MCF 10A (cell line): ENCODE results near the gene SLC9A8. TPM values are rescaled to one million over a fixed set of nuclear protein-coding genes. Genes with fewer than 3 reads are reported as not detected.

Experiments
- BruUV-seq: library from RNA; stranded (reverse); fragments of 400-500 nt; replicated peaks from 2 replicates; lab custom pipeline; 2021; lab: Mats Ljungman, UMichigan
- CTCF ChIA-PET: fragments of 300-600 bp; sonication (Branson Sonifier 250); formaldehyde crosslinking; extraction: SDS; loops from one replicate; lab custom pipeline; 2021; ENCODE audit warnings: antibody characterized with exemption, inconsistent platforms; lab: Yijun Ruan, JAX
- POLR2A ChIA-PET: fragments of 300-600, 350-650 bp; sonication (Branson Sonifier 250); formaldehyde crosslinking; extraction: SDS; loops from one replicate; lab custom pipeline; 2020; ENCODE audit warnings: antibody characterized with exemption, inconsistent platforms; lab: Yijun Ruan, JAX
- DNase-seq: peaks from one replicate; pipeline ENCODE4 v3.0.0-alpha.2; 2018; ENCODE audit not compliant: unreplicated experiment
- H3K27ac Mint-ChIP-seq: one replicate; pipeline ENCODE4 v1.8.0; 2022; ENCODE audit warnings: mild to moderate bottlenecking, low read depth, mixed read lengths; ENCODE audit not compliant: unreplicated experiment
- H3K27me3 Mint-ChIP-seq: one replicate; pipeline ENCODE4 v1.8.0; 2022; ENCODE audit warnings: mixed read lengths; ENCODE audit not compliant: insufficient read depth, unreplicated experiment
- H3K36me3 Mint-ChIP-seq: one replicate; pipeline ENCODE4 v1.8.0; 2022; ENCODE audit warnings: mild to moderate bottlenecking, moderate library complexity, mixed read lengths; ENCODE audit not compliant: insufficient read depth, unreplicated experiment
- H3K4me1 Mint-ChIP-seq: one replicate; pipeline ENCODE4 v1.8.0; 2022; ENCODE audit warnings: mixed read lengths; ENCODE audit not compliant: insufficient read depth, unreplicated experiment
- H3K4me3 Mint-ChIP-seq: one replicate; pipeline ENCODE4 v1.8.0; 2022; ENCODE audit warnings: mild to moderate bottlenecking, moderate library complexity, mixed read lengths; ENCODE audit not compliant: unreplicated experiment
- H3K9me3 Mint-ChIP-seq: one replicate; pipeline ENCODE4 v1.8.0; 2022; ENCODE audit warnings: mixed read lengths; ENCODE audit not compliant: unreplicated experiment
- CTCF ChIP-seq: fragments of 200-600 bp; IDR thresholded peaks from one replicate; pipeline ENCODE4 v1.8.0; 2022; ENCODE audit warnings: antibody characterized with exemption, mild to moderate bottlenecking; ENCODE audit not compliant: unreplicated experiment
- intact Hi-C: fragments of 100-400 bp; cut with micrococcal nuclease; formaldehyde crosslinking; loops from 2 replicates; pipeline ENCODE4 v1.14.1; 2022
- total RNA-seq: library from RNA; stranded (reverse); gene quantifications from 2 replicates; pipeline ENCODE4 v1.2.3, GENCODE V29; 2022

Gene SLC9A8
- total RNA-seq, 1 experiment from 2014 or later, result 14.6 TPM

GRCh38 chr20:49888212-49889000 lies 75.8 kb downstream of the SLC9A8 start:
- Mint-ChIP-seq H3K4me1 (peaks cover 7% of the 10 kb centered on the region), H3K9me3 (no peaks in the 10 kb centered on the region), H3K36me3 (peaks cover 35% of the 10 kb centered on the region), H3K27me3 (no peaks in the 10 kb centered on the region), H3K27ac (no peak overlapping the region), H3K4me3 (no peak overlapping the region)
- DNase-seq, result peak; percentile 54
- no TSS peak for BruUV-seq
- ChIA-PET POLR2A (no interaction called here), CTCF (interaction anchor here (0.5 to 3.7 kb wide), 22 partner anchors 8 to 582 kb away, joined by 3 to 20 read pairs (median 5); no protein-coding TSS in a partner anchor)
- intact Hi-C loops, result loop anchor here (1.0 to 2.0 kb wide), 3 partner anchors 40 to 347 kb away; no protein-coding TSS in a partner anchor
- TF ChIP-seq CTCF, result peak; percentile 92

- H3K27ac Mint-ChIP-seq, result no peak overlapping the region
- peaks cover 35% of the 10 kb centered on the region for H3K36me3 Mint-ChIP-seq
- H3K4me1 Mint-ChIP-seq, result peaks cover 7% of the 10 kb centered on the region
- intact Hi-C loops, result loop anchor here (2.0 kb wide), 1 partner anchor 40 kb away; no protein-coding TSS in a partner anchor
- ChIA-PET CTCF (interaction anchor here (0.6 to 3.7 kb wide), 25 partner anchors 7 to 431 kb away, joined by 3 to 20 read pairs (median 3); no protein-coding TSS in a partner anchor), POLR2A (interaction anchor here (0.6 to 2.0 kb wide), 2 partner anchors 27 to 191 kb away, joined by 3 to 4 read pairs; no protein-coding TSS in a partner anchor)
- H3K4me3 Mint-ChIP-seq, result no peak overlapping the region
- no peak for DNase-seq
- H3K27me3 Mint-ChIP-seq, result no peaks in the 10 kb centered on the region
- BruUV-seq, result no TSS peak
- H3K9me3 Mint-ChIP-seq, result no peaks in the 10 kb centered on the region
- TF ChIP-seq CTCF, result no peak
Measured at GRCh38 chr20:49889001-49889934, 76.6 kb downstream of the SLC9A8 start.

GRCh38 chr20:49889935-49890333 lies 77.3 kb downstream of the SLC9A8 start:
- no peak for DNase-seq
- ChIA-PET CTCF (interaction anchor here (0.6 to 3.7 kb wide), 13 partner anchors 9 to 347 kb away, joined by 3 to 20 read pairs (median 3); no protein-coding TSS in a partner anchor), POLR2A (interaction anchor here (0.6 to 2.0 kb wide), 2 partner anchors 26 to 192 kb away, joined by 3 to 4 read pairs; no protein-coding TSS in a partner anchor)
- Mint-ChIP-seq H3K4me3 (no peak overlapping the region), H3K27me3 (no peaks in the 10 kb centered on the region), H3K4me1 (peaks cover 7% of the 10 kb centered on the region), H3K9me3 (no peaks in the 10 kb centered on the region), H3K27ac (no peak overlapping the region), H3K36me3 (peaks cover 35% of the 10 kb centered on the region)
- intact Hi-C loops, result loop anchor here (2.0 kb wide), 1 partner anchor 39 kb away; no protein-coding TSS in a partner anchor
- BruUV-seq, result no TSS peak
- peak; percentile 24 for TF ChIP-seq CTCF
